HEK293 (cell line): ENCODE data around the gene RBM34.

Source experiments
- SCRT1 ChIP-seq: fragments of 450-650 bp; formaldehyde crosslinking; IDR thresholded peaks from 2 replicates; pipeline ENCODE4 v1.5.1; 2016; ENCODE audit warnings: missing biosample characterization, missing genetic modification characterization, borderline replicate concordance
- ZBTB44 ChIP-seq: fragments of 450-650 bp; IDR thresholded peaks from 2 replicates; pipeline ENCODE4 v1.5.1; 2018; ENCODE audit warnings: missing biosample characterization, mild to moderate bottlenecking, missing genetic modification characterization
- ZNF266 ChIP-seq: fragments of 450-650 bp; formaldehyde crosslinking; IDR thresholded peaks from 2 replicates; pipeline ENCODE4 v1.5.1; 2016; ENCODE audit warnings: missing biosample characterization, missing genetic modification characterization, low read depth
- ZNF280C ChIP-seq: fragments of 450-650 bp; formaldehyde crosslinking; IDR thresholded peaks from 2 replicates; pipeline ENCODE4 v1.5.1; 2016; ENCODE audit warnings: missing biosample characterization, missing genetic modification characterization
- ZNF501 ChIP-seq: fragments of 450-650 bp; formaldehyde crosslinking; IDR thresholded peaks from 2 replicates; pipeline ENCODE4 v1.5.1; 2016; ENCODE audit warnings: missing biosample characterization, missing genetic modification characterization
- ZNF510 ChIP-seq: fragments of 450-650 bp; formaldehyde crosslinking; IDR thresholded peaks from 2 replicates; pipeline ENCODE4 v1.5.1; 2018; ENCODE audit warnings: mild to moderate bottlenecking, missing genetic modification characterization, missing biosample characterization; ENCODE audit not compliant: insufficient replicate concordance
- ZNF549 ChIP-seq: fragments of 450-650 bp; IDR thresholded peaks from 2 replicates; pipeline ENCODE4 v1.5.1; 2018; ENCODE audit warnings: missing biosample characterization, missing genetic modification characterization, mild to moderate bottlenecking, inconsistent platforms, moderate library complexity
- ZNF777 ChIP-seq: fragments of 450-650 bp; formaldehyde crosslinking; IDR thresholded peaks from 2 replicates; pipeline ENCODE4 v1.5.1; 2017; ENCODE audit warnings: missing biosample characterization, missing genetic modification characterization, borderline replicate concordance
- TF ChIP-seq, protein P1 (sequence below): fragments of 450-650 bp; formaldehyde crosslinking; IDR thresholded peaks from 2 replicates; pipeline ENCODE4 v1.5.1; 2016; ENCODE audit warnings: missing biosample characterization, missing genetic modification characterization

- TF ChIP-seq, protein P1, sequence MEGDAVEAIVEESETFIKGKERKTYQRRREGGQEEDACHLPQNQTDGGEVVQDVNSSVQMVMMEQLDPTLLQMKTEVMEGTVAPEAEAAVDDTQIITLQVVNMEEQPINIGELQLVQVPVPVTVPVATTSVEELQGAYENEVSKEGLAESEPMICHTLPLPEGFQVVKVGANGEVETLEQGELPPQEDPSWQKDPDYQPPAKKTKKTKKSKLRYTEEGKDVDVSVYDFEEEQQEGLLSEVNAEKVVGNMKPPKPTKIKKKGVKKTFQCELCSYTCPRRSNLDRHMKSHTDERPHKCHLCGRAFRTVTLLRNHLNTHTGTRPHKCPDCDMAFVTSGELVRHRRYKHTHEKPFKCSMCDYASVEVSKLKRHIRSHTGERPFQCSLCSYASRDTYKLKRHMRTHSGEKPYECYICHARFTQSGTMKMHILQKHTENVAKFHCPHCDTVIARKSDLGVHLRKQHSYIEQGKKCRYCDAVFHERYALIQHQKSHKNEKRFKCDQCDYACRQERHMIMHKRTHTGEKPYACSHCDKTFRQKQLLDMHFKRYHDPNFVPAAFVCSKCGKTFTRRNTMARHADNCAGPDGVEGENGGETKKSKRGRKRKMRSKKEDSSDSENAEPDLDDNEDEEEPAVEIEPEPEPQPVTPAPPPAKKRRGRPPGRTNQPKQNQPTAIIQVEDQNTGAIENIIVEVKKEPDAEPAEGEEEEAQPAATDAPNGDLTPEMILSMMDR (tag by site-specific recombination) = no peak
- no peak for TF ChIP-seq ZBTB44
- no peak for TF ChIP-seq ZNF280C (tag by site-specific recombination)
- no peak for TF ChIP-seq ZNF777
- TF ChIP-seq ZNF510 (tag by site-specific recombination) = no peak
- no peak for TF ChIP-seq ZNF266
- TF ChIP-seq ZNF501 (tag by site-specific recombination) = no peak
- no peak for TF ChIP-seq ZNF549 (tag by site-specific recombination)
- no peak for TF ChIP-seq SCRT1
Measured at GRCh38 chr1:235111107-235111506, 49.9 kb downstream of the RBM34 start.
